HL-60/S4 treated with phorbol 12-myristate 13-acetate at 8.2 ng/mL for 4 days and 3 days (cell line): Measurements from ENCODE around the gene GIGYF1.
"Not testable (repeated sequence)": the region's sequence is repeated elsewhere in the genome, so short reads cannot be mapped to it uniquely, and the experiment has no call there.

ENCODE experiments used
- in situ Hi-C: fragments of 300-500 bp; cut with MboI; formaldehyde crosslinking; loops from 2 replicates; pipeline ENCODE4 v1.15.0; 2022; ENCODE audit warnings: low sequenced_read_pairs

Gene GIGYF1

DNA sequence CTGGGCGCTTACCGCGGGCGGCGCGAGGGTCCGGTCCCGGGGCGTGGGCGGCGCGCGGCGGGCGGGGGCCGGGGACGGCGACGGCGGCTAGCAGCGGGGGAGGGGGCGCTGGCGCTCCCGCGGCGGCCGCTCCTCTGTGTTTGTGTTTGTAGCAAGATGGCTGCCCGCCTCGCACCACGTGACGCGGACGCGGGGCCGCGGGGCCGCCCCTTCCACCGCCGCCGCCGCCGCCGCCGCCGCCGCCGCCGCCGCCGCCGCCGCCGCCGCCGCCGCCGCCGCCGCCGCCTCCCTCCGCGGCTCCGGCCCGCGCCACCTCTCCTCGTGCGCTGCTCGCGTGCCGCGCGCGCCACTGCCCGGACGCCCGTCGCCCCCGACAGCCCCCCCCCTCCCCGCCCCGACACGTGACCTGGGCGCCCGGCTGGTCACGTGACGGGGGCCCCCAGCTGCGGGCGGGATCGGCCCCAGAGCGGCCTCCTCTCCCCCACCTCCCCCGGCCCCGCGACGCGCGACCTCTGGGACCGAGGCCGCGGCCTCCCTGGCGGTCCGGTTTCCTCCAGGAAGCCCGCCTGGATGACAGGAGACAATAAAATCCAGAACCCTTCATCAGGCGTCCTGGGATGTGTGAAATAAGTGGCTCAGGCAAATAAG, at the start of gene GIGYF1:
Gene GIGYF1 (minus strand): TSS at position 153 of the 648 bp plus-strand sequence. CDS start 6,012 bp downstream, outside the sequence.
- in situ Hi-C loops = no loop called here

DNA sequence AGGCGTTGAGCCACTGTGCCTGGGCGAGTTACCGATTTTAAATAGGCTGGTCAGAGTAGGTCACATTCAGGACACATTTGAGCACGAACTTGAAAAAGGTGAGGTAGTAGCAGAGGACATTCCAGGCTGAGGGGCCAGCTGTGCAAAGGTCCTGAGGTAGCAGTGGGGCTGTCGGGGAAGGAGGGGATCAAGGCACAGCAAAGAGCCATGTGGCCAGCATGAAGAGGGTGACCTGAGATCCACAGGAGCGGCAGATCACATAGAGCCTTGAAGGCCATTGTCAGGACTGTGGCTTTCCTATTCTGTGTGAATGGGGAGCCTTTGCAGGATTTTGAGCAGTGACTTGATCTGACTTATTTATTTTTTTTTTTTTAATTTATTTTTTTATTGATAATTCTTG, 45.9 kb upstream of the GIGYF1 start:
- in situ Hi-C loops = no loop called here

DNA sequence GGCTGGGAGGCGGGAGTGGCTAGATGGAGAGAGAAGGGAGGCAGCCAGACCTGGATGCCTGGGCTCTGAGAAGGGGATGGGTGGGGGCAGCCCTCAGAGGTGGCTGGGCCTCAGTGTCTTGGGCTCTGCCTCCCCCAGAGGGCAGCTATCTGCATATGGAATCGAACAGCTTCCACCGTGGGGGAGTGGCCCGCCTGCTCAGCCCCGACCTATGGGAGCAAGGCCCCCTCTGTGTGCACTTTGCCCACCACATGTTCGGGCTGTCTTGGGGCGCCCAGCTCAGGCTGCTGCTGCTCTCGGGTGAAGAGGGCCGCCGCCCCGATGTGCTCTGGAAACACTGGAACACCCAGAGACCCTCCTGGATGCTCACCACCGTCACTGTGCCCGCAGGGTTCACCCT, 42.6 kb upstream of the GIGYF1 start:
- in situ Hi-C loops = no loop called here

DNA sequence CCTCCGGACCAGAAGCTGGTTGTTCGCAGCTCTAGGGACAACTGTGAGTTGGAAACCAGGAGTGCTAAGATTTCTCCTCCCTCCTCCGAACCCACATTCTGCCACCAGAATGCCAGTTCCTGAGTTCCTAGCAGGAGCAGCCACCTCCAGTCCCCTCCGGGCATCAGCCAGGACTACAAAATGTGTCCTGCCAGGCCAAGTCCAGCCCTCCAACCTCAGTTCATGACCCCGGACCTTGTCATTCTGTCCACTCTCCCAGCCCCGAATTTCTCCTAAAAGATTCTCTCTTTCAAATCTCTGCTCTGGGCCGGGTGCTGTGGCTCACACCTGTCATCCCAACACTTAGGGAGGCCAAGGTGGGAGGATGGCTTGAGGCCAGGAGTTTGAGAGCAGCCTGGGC, 41.7 kb upstream of the GIGYF1 start:
- in situ Hi-C loops = no loop called here

DNA sequence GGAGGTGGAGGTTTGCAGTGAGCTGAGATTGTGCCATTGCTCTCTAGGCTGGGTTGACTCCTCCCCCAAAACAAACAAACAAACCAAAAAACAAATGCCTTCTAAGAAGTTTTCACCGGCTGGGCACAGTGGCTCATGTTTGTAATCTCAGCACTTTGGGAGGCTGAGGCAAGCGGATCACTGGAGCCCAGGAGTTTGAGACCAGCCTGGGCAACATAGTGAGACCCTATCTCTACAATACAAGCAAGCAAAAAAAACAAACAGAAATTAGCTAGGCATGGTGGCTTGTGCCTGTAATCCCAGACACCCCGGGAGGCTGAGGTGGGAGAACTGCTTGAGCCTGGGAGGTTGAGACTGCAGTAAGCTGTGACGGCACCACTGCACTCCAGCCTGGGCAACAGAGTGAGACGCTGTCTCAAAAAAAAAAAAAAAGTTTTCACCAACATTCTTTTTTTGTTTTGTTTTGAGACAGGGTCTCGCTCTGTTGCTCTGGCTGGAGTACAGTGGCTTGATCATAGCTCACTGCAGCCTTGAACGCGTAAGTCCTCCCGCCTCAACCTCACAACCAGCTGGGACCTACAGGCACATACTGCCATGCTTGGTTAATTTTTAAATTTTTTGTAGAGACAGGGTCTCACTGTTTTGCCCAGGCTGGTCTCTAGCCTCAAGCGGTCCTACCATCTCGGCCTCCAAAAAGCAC, 38.0 kb upstream of the GIGYF1 start:
- in situ Hi-C loops = no loop called here

- in situ Hi-C loops = no loop called here
Measured at GRCh38 chr7:100730136-100730800, 36.2 kb upstream of the GIGYF1 start.

DNA sequence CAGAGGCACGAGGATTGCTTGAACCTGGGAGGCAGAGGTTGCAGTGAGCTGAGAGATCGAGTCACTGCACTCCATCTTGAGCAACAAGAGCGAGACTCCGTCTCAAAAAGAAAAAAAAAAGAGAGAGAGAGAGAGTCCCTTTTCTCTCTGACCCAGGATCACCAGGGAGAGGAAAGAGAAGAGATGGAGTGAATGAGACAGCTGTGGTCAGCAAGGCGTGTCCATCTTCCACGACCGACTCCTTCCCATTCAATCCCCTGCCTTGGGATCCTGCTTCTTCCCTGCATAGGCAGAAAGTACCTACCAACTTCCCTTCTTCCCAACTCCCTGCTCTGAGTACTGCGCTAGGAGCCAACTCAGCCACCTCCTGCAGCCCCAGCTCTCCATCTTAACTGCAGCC, 34.1 kb upstream of the GIGYF1 start:
- in situ Hi-C loops = no loop called here

- in situ Hi-C loops = no loop called here
Measured at GRCh38 chr7:100726996-100727761, 33.1 kb upstream of the GIGYF1 start.

- in situ Hi-C loops = not testable (repeated sequence)
Measured at GRCh38 chr7:100724364-100724763, 30.3 kb upstream of the GIGYF1 start.

DNA sequence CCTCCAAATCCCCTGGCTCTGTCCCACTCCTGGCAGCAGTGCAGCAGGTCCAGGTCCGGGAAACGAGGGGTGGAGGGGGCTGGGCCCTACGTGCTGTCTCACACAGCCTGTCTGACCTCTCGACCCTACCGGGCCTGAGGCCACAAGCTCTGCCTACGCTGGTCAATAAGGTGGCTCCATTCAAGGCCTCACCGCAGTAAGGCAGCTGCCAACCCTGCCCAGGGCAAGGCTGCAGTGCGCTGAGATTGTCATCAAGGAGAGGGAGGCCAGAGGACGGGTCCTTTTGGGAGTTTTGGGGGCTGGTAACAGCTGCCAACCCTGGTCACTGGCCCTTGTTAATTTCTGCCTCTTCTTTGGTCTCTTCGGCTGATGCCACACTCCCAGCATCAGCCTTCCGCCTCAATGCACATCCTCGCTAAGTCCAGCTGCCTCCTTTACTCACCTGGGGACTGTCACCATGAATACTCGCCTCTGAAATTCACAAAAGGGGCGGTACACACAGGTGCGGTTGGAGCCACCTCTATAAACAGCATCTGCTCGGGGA, 29.8 kb upstream of the GIGYF1 start:
- in situ Hi-C loops = no loop called here

DNA sequence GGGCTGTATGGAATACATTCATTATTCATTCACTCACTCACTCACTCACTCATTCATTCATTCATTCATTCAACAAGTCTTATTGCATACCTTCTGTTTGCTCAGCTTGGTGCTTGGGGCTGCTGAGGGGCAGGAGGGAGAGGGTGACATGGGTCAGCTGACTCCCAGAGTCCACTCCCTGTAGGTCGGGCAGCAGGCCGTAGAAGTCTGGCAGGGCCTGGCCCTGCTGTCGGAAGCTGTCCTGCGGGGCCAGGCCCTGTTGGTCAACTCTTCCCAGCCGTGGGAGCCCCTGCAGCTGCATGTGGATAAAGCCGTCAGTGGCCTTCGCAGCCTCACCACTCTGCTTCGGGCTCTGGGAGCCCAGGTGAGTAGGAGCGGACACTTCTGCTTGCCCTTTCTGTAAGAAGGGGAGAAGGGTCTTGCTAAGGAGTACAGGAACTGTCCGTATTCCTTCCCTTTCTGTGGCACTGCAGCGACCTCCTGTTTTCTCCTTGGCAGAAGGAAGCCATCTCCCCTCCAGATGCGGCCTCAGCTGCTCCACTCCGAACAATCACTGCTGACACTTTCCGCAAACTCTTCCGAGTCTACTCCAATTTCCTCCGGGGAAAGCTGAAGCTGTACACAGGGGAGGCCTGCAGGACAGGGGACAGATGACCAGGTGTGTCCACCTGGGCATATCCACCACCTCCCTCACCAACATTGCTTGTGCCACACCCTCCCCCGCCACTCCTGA, 28.6 kb upstream of the GIGYF1 start:
- in situ Hi-C loops = no loop called here

DNA sequence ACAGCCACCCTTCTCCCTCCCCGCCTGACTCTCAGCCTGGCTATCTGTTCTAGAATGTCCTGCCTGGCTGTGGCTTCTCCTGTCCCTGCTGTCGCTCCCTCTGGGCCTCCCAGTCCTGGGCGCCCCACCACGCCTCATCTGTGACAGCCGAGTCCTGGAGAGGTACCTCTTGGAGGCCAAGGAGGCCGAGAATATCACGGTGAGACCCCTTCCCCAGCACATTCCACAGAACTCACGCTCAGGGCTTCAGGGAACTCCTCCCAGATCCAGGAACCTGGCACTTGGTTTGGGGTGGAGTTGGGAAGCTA, 27.4 kb upstream of the GIGYF1 start:
- in situ Hi-C loops = no loop called here

DNA sequence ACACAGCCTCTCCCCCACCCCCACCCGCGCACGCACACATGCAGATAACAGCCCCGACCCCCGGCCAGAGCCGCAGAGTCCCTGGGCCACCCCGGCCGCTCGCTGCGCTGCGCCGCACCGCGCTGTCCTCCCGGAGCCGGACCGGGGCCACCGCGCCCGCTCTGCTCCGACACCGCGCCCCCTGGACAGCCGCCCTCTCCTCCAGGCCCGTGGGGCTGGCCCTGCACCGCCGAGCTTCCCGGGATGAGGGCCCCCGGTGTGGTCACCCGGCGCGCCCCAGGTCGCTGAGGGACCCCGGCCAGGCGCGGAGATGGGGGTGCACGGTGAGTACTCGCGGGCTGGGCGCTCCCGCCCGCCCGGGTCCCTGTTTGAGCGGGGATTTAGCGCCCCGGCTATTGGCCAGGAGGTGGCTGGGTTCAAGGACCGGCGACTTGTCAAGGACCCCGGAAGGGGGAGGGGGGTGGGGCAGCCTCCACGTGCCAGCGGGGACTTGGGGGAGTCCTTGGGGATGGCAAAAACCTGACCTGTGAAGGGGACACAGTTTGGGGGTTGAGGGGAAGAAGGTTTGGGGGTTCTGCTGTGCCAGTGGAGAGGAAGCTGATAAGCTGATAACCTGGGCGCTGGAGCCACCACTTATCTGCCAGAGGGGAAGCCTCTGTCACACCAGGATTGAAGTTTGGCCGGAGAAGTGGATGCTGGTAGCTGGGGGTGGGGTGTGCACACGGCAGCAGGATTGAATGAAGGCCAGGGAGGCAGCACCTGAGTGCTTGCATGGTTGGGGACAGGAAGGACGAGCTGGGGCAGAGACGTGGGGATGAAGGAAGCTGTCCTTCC, 26.8 kb upstream of the GIGYF1 start:
- in situ Hi-C loops = no loop called here

GRCh38 chr7:100720279-100720670, 26.2 kb upstream of the GIGYF1 start, which contains the start of gene EPO:
Gene EPO, plus strand, starts transcription at chr7:100720468. Its CDS starts 513 bp downstream, at chr7:100720981.
- in situ Hi-C loops = no loop called here

DNA sequence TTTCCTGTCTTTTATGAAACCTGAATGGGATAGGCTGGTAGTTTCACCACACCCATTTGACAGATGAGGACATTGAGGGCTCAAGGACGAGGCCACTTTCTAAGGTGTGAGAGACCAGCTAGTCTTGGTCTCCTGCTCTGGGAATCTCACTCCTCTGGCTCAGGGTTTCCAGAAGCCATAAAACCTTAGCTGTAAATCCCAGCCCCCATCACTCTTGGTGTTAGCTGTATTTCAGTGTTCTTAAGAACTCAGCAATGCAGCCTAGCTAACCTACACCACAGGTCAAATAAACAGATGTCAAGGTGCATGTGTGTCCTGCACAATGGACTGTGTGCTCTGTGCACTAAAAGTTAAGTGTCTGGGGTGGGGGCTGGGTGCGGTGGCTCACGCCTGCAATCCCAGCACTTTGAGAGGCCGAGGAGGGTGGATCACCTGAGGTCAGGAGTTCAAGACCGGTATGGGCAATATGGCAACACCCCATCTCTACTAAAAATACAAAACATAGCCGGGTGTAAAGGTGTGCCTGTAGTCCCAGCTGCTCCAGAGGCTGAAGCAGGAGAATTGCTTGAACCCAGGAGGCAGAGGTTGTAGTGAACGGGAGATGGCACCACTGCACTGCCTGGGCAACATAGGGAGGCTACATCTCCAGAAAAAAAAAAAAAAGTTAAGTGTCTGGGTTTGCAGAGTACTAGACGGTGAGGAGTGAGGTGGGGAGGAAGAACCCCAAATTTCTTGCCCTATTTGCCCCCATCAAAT, 25.7 kb upstream of the GIGYF1 start:
- in situ Hi-C loops = no loop called here

GRCh38 chr7:100717073-100717472, 23.0 kb upstream of the GIGYF1 start:
- in situ Hi-C loops = not testable (repeated sequence)

GRCh38 chr7:100714725-100715124, 20.7 kb upstream of the GIGYF1 start:
- in situ Hi-C loops = no loop called here

GRCh38 chr7:100711369-100711768, 17.3 kb upstream of the GIGYF1 start:
- in situ Hi-C loops = no loop called here

- in situ Hi-C loops = no loop called here
Measured at GRCh38 chr7:100710452-100710851, 16.4 kb upstream of the GIGYF1 start.
